CD4-positive, alpha-beta T cell treated with Interleukin-6 for 4 hours (primary cell): Measurements from ENCODE around the gene STX3.
A peak's percentile ranks its signal among the peaks of the same experiment; 100 is the strongest.
"Not testable (repeated sequence)": the region's sequence is repeated elsewhere in the genome, so short reads cannot be mapped to it uniquely, and the experiment has no call there.

Source experiments
- DNase-seq: peaks from one replicate; pipeline ENCODE4 v3.0.0-alpha.2; 2020; ENCODE audit warnings: mixed read lengths

Gene STX3

GRCh38 chr11:59759900-59760299 lies 4.7 kb downstream of the STX3 start:
- no peak for DNase-seq

- no peak for DNase-seq
These were observed 5.6 kb downstream of the STX3 start for GRCh38 chr11:59760771-59761170.

GRCh38 chr11:59761993-59762392 lies 6.8 kb downstream of the STX3 start:
- DNase-seq, result no peak

GRCh38 chr11:59765068-59765735 lies 10.0 kb downstream of the STX3 start:
- no peak for DNase-seq

GRCh38 chr11:59766542-59767224 lies 11.5 kb downstream of the STX3 start:
- no peak for DNase-seq

- DNase-seq, result peak; percentile 32
These were observed 12.0 kb downstream of the STX3 start for GRCh38 chr11:59767225-59767611.

GRCh38 chr11:59769111-59769510 lies 13.9 kb downstream of the STX3 start:
- no peak for DNase-seq

GRCh38 chr11:59769828-59770227 lies 14.7 kb downstream of the STX3 start:
- no peak for DNase-seq

- no peak for DNase-seq
These were observed 15.1 kb downstream of the STX3 start for GRCh38 chr11:59770319-59770718.

GRCh38 chr11:59770869-59771268 lies 15.7 kb downstream of the STX3 start:
- no peak for DNase-seq

- DNase-seq, result no peak
These were observed 16.4 kb downstream of the STX3 start for GRCh38 chr11:59771605-59772004.

GRCh38 chr11:59773083-59773440 lies 17.9 kb downstream of the STX3 start:
- DNase-seq, result no peak

- DNase-seq, result no peak
These were observed 21.3 kb downstream of the STX3 start for GRCh38 chr11:59776210-59777066.

- DNase-seq, result no peak
These were observed 21.9 kb downstream of the STX3 start for GRCh38 chr11:59777104-59777503.

GRCh38 chr11:59778122-59778521 lies 22.9 kb downstream of the STX3 start:
- no peak for DNase-seq

GRCh38 chr11:59779487-59779886 lies 24.3 kb downstream of the STX3 start:
- DNase-seq, result no peak

GRCh38 chr11:59782080-59782479 lies 26.9 kb downstream of the STX3 start:
- DNase-seq, result no peak

GRCh38 chr11:59783632-59784090 lies 28.5 kb downstream of the STX3 start:
- no peak for DNase-seq

GRCh38 chr11:59784441-59784840 lies 29.3 kb downstream of the STX3 start:
- DNase-seq, result not testable (repeated sequence)

GRCh38 chr11:59785818-59786217 lies 30.6 kb downstream of the STX3 start:
- no peak for DNase-seq

GRCh38 chr11:59787255-59787588 lies 32.0 kb downstream of the STX3 start:
- DNase-seq, result no peak

- DNase-seq, result no peak
These were observed 32.6 kb downstream of the STX3 start for GRCh38 chr11:59787816-59788215.

- DNase-seq, result no peak
These were observed 36.5 kb downstream of the STX3 start for GRCh38 chr11:59791639-59792038.

- DNase-seq, result no peak
These were observed 37.3 kb downstream of the STX3 start for GRCh38 chr11:59792507-59792906.
